Transverse colon (tissue), 4 donors: Measurements from ENCODE around the gene CALR. TPM values are rescaled to one million over a fixed set of nuclear protein-coding genes. Genes with fewer than 3 reads are reported as not detected.

Source experiments
- DNase-seq: peaks from one replicate; pipeline ENCODE4 v3.0.0-alpha.2; 2019
- H3K27ac ChIP-seq, 4 donors: fragments of 200-600 bp; sonication (generic); 2 replicates each; pipeline ENCODE4 v1.5.1; 2016 to 2018; ENCODE audit warnings: inconsistent platforms in 4 of 4
- H3K27me3 ChIP-seq: fragments of 200-600 bp; sonication (generic); 2 replicates; pipeline ENCODE4 v1.5.1; 2017; ENCODE audit warnings: inconsistent platforms
- H3K36me3 ChIP-seq, 4 donors: fragments of 200-600 bp; sonication (generic); 2 replicates each; pipeline ENCODE4 v1.5.1; 2017 to 2019; ENCODE audit warnings: inconsistent platforms in 4 of 4
- H3K4me1 ChIP-seq, 4 donors: fragments of 200-600 bp; sonication (generic); 2 replicates each; pipeline ENCODE4 v1.5.1; 2017 to 2020; ENCODE audit warnings: inconsistent platforms in 4 of 4
- H3K4me3 ChIP-seq, 4 donors: fragments of 200-600 bp; sonication (generic); 1 replicate in 1 of 4; 2 replicates in 3 of 4; pipeline versions ENCODE4 v1.5.1 to v1.6.1; 2017 to 2019; ENCODE audit warnings: inconsistent platforms in 4 of 4
- H3K9me3 ChIP-seq, 2 donors: fragments of 200-600 bp; sonication (generic); 2 replicates each; pipeline ENCODE4 v1.5.1; 2017 to 2019; ENCODE audit warnings: inconsistent platforms in 2 of 2
- EP300 ChIP-seq: sonication (generic); formaldehyde crosslinking; IDR thresholded peaks from one replicate; pipeline ENCODE4 v1.6.1; 2017; ENCODE audit warnings: antibody characterized with exemption, low read depth
- POLR2A ChIP-seq: fragments of 450-650 bp; IDR thresholded peaks from one replicate; pipeline ENCODE4 v1.6.1; 2016; ENCODE audit warnings: antibody characterized with exemption, mild to moderate bottlenecking, moderate library complexity
- POLR2AphosphoS5 ChIP-seq, 3 donors: sonication (generic); formaldehyde crosslinking; IDR thresholded peaks; one replicate each; pipeline ENCODE4 v1.6.1; 2016; ENCODE audit warnings: antibody characterized with exemption in 3 of 3
- WGBS, 2 donors: methylation state at CpG; one replicate each; pipeline ENCODE4 v1.1.5; 2018; ENCODE audit warnings: low coverage in 1 of 2; 5-methylcytosine and 5-hydroxymethylcytosine counted together
- in situ Hi-C, 4 donors: fragments of 200-750 bp; cut with MboI; loops; one replicate each; pipeline versions ENCODE4 v1.15.0 to v1.15.1; 2017; ENCODE audit warnings: low sequenced_read_pairs in 3 of 4, low pct_ligation_motif_present in 1 of 4, low pct_unique_long_range_greater_than_20kb in 1 of 4
- intact Hi-C: fragments of 100-400 bp; cut with DNase I; formaldehyde crosslinking; loops from one replicate; pipeline ENCODE4 v1.15.1; 2023; ENCODE audit warnings: low total_unique reads
- total RNA-seq, 4 donors: library from RNA; depleted of rRNA; stranded (reverse); fragments of >200 nt; gene quantifications; one replicate each; pipeline ENCODE4 v1.1.0, GENCODE V29; 2016
- TF ChIP-seq, protein P1 (sequence below), 5 experiments: fragments of 200-600 bp in 3 of 5; fragments of 450-650 bp in 2 of 5; sonication (generic) in 3 of 5; IDR thresholded peaks; 1 replicate in 2 of 5; 2 replicates in 3 of 5; pipeline ENCODE4 v1.5.1; 2016 to 2017; ENCODE audit warnings: antibody characterized with exemption in 5 of 5, inconsistent platforms in 3 of 5, mild to moderate bottlenecking in 2 of 5, moderate library complexity in 1 of 5

CALR gene
- total RNA-seq, 4 donors from 2014 or later: 181 to 444 (median 317) TPM

DNA sequence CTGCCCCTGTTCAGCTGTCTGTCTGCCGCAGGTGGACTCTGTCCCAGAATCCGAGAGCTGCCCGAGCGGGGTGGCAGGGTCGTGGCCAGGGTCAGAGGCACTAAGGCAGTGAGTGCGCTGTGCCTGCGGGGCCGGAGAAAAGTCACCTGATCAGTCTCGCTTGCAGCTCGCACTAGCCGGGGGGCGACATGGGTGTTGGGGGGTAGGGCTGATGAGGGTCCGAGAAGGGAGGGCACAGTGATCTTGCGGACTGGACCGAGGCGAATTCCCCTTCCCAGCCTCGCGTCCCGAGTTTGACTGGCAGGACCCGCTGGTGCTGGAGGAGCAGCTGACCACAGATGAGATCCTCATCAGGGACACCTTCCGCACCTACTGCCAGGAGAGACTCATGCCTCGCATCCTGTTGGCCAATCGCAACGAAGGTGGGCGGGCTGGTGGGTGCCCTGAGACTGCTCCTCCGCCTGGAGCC lies 46.8 kb upstream of the CALR start:
- intact Hi-C loops (no loop called here), in situ Hi-C loops (no loop called here)
- no peaks in the 10 kb centered on the region for H3K27me3 ChIP-seq
- no peaks in the 10 kb centered on the region for H3K9me3 ChIP-seq
- peak overlapping the region; percentile 74 to 93 (median 85) for H3K27ac ChIP-seq
- H3K4me1 ChIP-seq: peaks cover 9 to 16% (median 15%) of the 10 kb centered on the region in 4 donors
- no peak for DNase-seq
- 7% methylated on average over 21 of the region's 26 CpGs; no CpG with 5 or more reads in 1 of the 2 donors for WGBS, 2 donors
- peak overlapping the region; percentile 68 to 91 (median 85) for H3K4me3 ChIP-seq
- TF ChIP-seq, protein P1, sequence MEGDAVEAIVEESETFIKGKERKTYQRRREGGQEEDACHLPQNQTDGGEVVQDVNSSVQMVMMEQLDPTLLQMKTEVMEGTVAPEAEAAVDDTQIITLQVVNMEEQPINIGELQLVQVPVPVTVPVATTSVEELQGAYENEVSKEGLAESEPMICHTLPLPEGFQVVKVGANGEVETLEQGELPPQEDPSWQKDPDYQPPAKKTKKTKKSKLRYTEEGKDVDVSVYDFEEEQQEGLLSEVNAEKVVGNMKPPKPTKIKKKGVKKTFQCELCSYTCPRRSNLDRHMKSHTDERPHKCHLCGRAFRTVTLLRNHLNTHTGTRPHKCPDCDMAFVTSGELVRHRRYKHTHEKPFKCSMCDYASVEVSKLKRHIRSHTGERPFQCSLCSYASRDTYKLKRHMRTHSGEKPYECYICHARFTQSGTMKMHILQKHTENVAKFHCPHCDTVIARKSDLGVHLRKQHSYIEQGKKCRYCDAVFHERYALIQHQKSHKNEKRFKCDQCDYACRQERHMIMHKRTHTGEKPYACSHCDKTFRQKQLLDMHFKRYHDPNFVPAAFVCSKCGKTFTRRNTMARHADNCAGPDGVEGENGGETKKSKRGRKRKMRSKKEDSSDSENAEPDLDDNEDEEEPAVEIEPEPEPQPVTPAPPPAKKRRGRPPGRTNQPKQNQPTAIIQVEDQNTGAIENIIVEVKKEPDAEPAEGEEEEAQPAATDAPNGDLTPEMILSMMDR (IDR thresholded peaks at IDR 0.05): no peak
- TF ChIP-seq POLR2A (no peak), EP300 (no peak), POLR2AphosphoS5 (IDR thresholded peaks at IDR 0.05) (no peak)
- H3K36me3 ChIP-seq: no peaks in the 10 kb centered on the region

DNA sequence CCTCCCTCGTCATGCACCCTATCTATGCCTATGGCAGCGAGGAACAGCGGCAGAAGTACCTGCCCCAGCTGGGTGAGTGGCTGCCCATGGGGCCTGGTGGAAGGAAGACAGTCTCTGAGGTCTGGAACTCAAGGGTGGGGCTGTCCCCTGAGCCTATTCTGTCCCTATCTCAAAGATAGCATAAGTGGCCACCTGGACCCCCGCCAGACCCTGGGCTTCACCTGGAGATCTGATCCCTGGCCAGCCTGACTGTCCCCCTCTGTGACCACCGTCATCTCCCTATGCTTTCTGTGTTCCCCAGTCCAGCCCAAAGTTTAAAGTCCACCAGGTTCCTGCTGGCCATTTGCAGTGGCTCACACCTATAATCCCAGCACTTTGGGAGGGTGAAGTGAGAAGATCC lies 44.8 kb upstream of the CALR start:
- DNase-seq: no peak
- Histone ChIP-seq H3K36me3 (no peaks in the 10 kb centered on the region), H3K9me3 (no peaks in the 10 kb centered on the region), H3K27me3 (no peaks in the 10 kb centered on the region), H3K27ac (no peak overlapping the region), H3K4me1 (peaks cover 9 to 16% (median 15%) of the 10 kb centered on the region in 4 donors), H3K4me3 (no peak overlapping the region)
- no peak for TF ChIP-seq POLR2AphosphoS5 (IDR thresholded peaks at IDR 0.05)
- no peak for TF ChIP-seq EP300
- TF ChIP-seq, protein P1 (IDR thresholded peaks at IDR 0.05): no peak
- TF ChIP-seq POLR2A: no peak
- 94% methylated on average over 5 of the region's 5 CpGs; no CpG with 5 or more reads in 1 of the 2 donors for WGBS, 2 donors
- in situ Hi-C loops (no loop called here), intact Hi-C loops (no loop called here)

DNA sequence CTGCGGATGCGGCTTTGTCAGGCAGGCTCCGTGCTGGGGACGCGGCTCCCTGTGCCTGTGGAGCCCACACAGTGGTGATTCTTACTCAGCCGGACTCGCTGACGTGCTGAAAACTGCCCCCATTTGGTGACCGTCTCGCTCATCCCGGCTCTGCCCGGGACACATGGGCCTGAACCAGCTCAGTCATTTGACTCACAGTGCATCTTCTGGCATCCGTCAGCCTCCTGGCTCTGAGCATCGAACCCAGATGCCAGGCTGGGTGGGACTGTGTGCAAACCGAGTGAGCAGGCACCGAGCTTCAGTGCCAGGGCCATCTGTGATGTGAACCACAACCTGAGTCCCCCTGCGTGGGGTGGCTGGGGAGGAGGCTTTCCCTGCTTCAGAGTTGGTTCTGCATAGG lies 41.9 kb upstream of the CALR start:
- Histone ChIP-seq H3K27ac (no peak overlapping the region), H3K4me1 (peaks cover 8 to 11% (median 10%) of the 10 kb centered on the region in 4 donors), H3K9me3 (no peaks in the 10 kb centered on the region), H3K27me3 (no peaks in the 10 kb centered on the region), H3K36me3 (no peaks in the 10 kb centered on the region), H3K4me3 (no peak overlapping the region)
- no peak for DNase-seq
- 80 to 96% methylated on average over 2 to 17 of the region's 17 CpGs for WGBS, 2 donors
- intact Hi-C loops: no loop called here
- TF ChIP-seq, protein P1 (IDR thresholded peaks at IDR 0.05): no peak
- TF ChIP-seq EP300: no peak
- TF ChIP-seq POLR2AphosphoS5 (IDR thresholded peaks at IDR 0.05): no peak
- TF ChIP-seq POLR2A: no peak
- in situ Hi-C loops: no loop called here

DNA sequence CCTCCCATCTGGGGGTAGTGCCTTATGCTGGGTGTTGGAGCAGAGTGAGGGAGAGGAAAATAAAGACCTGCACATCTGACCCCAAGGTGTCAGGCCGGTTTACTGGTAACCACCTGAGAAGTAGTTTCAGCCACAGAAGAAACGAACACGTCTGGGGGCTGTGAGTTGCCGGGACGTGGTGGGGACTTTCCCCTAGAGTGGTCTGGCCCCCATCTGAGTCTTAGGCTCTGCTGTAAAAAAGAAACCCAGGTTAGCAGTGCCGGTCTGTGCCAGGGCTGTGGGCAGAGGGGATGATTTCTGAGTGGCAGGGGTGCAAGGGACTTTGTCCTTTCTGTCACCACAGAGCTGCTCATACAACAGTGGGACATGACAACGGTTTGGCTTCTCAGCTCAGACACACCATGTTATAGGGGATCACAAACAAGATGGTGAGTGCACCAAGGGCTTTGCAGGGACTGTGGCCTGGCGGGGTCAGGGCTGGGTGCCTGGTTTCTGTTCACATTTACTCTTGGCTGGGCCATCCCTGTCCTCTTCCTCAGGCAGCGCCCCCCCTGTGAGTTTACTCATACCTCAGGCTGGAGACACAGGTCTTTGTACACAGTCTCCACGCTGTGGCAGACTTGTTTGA lies 38.4 kb upstream of the CALR start:
- Histone ChIP-seq H3K27me3 (no peaks in the 10 kb centered on the region), H3K36me3 (no peaks in the 10 kb centered on the region), H3K9me3 (no peaks in the 10 kb centered on the region), H3K4me1 (no peaks in the 10 kb centered on the region), H3K27ac (peak overlapping the region in 1 of 4 donors; percentile 38), H3K4me3 (no peak overlapping the region)
- intact Hi-C loops (no loop called here), in situ Hi-C loops (no loop called here)
- peak; percentile 51 for DNase-seq
- TF ChIP-seq POLR2A: no peak
- no peak for TF ChIP-seq POLR2AphosphoS5 (IDR thresholded peaks at IDR 0.05)
- TF ChIP-seq, protein P1 (IDR thresholded peaks at IDR 0.05): no peak
- no peak for TF ChIP-seq EP300
- 79% methylated on average over 10 of the region's 10 CpGs; no CpG with 5 or more reads in 1 of the 2 donors for WGBS, 2 donors
